Urinary bladder (tissue), 4 donors: ENCODE measurements around the gene PITPNB. TPM values are rescaled to one million over a fixed set of nuclear protein-coding genes. Genes with fewer than 3 reads are reported as not detected.
A peak's percentile ranks its signal among the peaks of the same experiment; 100 is the strongest.

Experiments
- DNase-seq: peaks from one replicate; pipeline ENCODE4 v3.0.0-alpha.2; 2015; ENCODE audit errors: extremely low spot score
- H3K27ac ChIP-seq: one replicate; pipeline ENCODE4 v1.5.1; 2013; ENCODE audit warnings: low read depth, mild to moderate bottlenecking, moderate library complexity
- H3K36me3 ChIP-seq: one replicate; pipeline ENCODE4 v1.6.1; 2013; ENCODE audit warnings: mild to moderate bottlenecking, moderate library complexity; ENCODE audit not compliant: insufficient read depth
- H3K4me1 ChIP-seq: one replicate; pipeline ENCODE4 v1.6.1; 2013; ENCODE audit warnings: mild to moderate bottlenecking, moderate library complexity; ENCODE audit not compliant: insufficient read depth
- H3K4me3 ChIP-seq: one replicate; pipeline ENCODE4 v1.5.1; 2013; ENCODE audit warnings: low read depth, low read length
- WGBS: extraction: QIAGEN DNeasy Blood & Tissue Kit; methylation state at CpG from one replicate; pipeline ENCODE4 v1.1.7; 2013; 5-methylcytosine and 5-hydroxymethylcytosine counted together
- polyA plus RNA-seq: library from polyadenylated mRNA; stranded (reverse); fragments of 200-250 nt; gene quantifications from one replicate; pipeline ENCODE4 v1.2.3, GENCODE V29; 2013
- total RNA-seq: library from RNA; depleted of rRNA; stranded (reverse); fragments of >200 nt; gene quantifications from one replicate; pipeline ENCODE4 v1.2.3, GENCODE V29; 2014
- donor health status: healthy with polysubstance abuse.
- donor health status: healthy.

PITPNB gene
- total and polyA plus RNA-seq, 2 donors = 70.7 to 82.8 TPM

- no peak overlapping the region for H3K27ac ChIP-seq
- peaks cover 2% of the 10 kb centered on the region for H3K36me3 ChIP-seq
These were observed 13.4 kb downstream of the PITPNB start for GRCh38 chr22:27905653-27906052.

DNA sequence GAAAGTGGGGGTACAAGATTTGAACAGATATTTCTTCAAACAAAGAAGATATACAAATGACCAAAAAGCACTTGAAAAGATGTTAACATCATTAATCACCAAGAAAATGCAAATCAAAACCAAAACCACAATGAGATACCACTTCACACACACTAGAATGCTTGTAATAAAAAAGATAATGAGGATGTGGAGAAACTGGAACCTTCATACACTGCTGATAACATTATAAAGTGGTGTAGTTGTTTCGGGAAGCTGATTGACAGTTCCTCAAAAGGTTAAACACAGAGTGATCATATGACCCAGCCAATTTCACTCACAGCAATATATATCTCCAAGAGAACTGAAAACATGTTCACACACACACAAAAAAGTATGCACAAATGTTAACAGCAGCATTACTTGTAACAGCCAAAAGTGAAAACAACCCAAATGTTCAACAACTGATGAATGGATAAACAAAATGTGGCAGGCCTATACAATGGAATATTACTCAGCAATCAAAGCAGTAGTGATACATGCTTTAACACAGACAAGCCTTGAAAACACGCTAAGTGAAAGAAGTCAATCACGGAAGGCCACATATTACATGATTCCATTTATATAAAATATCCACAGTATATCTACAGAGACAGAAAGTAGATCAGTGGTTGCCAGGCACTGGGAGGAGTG is 15.1 kb downstream of the PITPNB start:
- Histone ChIP-seq H3K36me3 (peaks cover 2% of the 10 kb centered on the region), H3K27ac (no peak overlapping the region), H3K4me1 (no peaks in the 10 kb centered on the region), H3K4me3 (no peak overlapping the region)
- whole genome bisulfite sequencing = 89% methylated on average over 3 of the region's 3 CpGs
- DNase-seq = no peak

More at GRCh38 chr22:27905653-27906052, 13.4 kb downstream of the PITPNB start:
- DNase-seq = no peak
- 72% methylated on average over 4 of the region's 4 CpGs for WGBS
- Histone ChIP-seq H3K4me3 (no peak overlapping the region), H3K4me1 (no peaks in the 10 kb centered on the region)

GRCh38 chr22:27900153-27900552 is 18.9 kb downstream of the PITPNB start:
- no peak overlapping the region for H3K4me3 ChIP-seq
- no peak overlapping the region for H3K27ac ChIP-seq
- WGBS = 97% methylated on average over 1 of the region's 1 CpG
- peaks cover 2% of the 10 kb centered on the region for H3K36me3 ChIP-seq
- H3K4me1 ChIP-seq = no peaks in the 10 kb centered on the region
- no peak for DNase-seq

DNA sequence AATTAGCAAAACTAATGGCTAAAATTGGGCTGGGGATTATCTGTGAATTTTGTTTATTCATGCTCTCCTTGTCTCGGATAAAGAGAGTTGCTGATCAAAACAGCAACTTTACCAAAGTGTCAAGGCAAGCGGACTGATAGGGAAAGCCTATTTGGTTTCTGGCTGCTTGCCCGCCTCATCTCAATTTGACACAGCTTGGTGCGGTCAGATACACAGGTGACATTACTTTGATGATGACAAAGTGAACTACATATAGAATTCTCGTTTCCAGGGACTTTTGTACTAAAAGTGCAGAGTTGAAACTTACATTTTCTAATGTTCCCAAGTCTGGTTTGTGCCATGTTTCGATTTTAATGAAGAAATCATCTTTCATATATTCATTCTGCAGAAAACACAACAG is 22.8 kb downstream of the PITPNB start:
- 88% methylated on average over 6 of the region's 6 CpGs for WGBS
- Histone ChIP-seq H3K4me1 (no peaks in the 10 kb centered on the region), H3K27ac (no peak overlapping the region), H3K36me3 (peaks cover 2% of the 10 kb centered on the region), H3K4me3 (no peak overlapping the region)
- DNase-seq = no peak

- H3K4me1 ChIP-seq = no peaks in the 10 kb centered on the region
- H3K27ac ChIP-seq = no peak overlapping the region
- DNase-seq = no peak
- H3K4me3 ChIP-seq = no peak overlapping the region
- WGBS = 82% methylated on average over 4 of the region's 4 CpGs
- peaks cover 2% of the 10 kb centered on the region for H3K36me3 ChIP-seq
These were observed 23.5 kb downstream of the PITPNB start for GRCh38 chr22:27895600-27895999.

- Histone ChIP-seq H3K4me3 (no peak overlapping the region), H3K27ac (no peak overlapping the region), H3K4me1 (no peaks in the 10 kb centered on the region), H3K36me3 (peaks cover 2% of the 10 kb centered on the region)
- WGBS = 71% methylated on average over 5 of the region's 5 CpGs
- DNase-seq = no peak
These were observed 26.2 kb downstream of the PITPNB start for GRCh38 chr22:27892811-27893210.

GRCh38 chr22:27892064-27892463 is 27.0 kb downstream of the PITPNB start:
- no peak for DNase-seq
- Histone ChIP-seq H3K27ac (no peak overlapping the region), H3K36me3 (peaks cover 2% of the 10 kb centered on the region), H3K4me3 (no peak overlapping the region), H3K4me1 (no peaks in the 10 kb centered on the region)
- WGBS = 81% methylated on average over 4 of the region's 4 CpGs

GRCh38 chr22:27888310-27888709 is 30.7 kb downstream of the PITPNB start:
- no peak overlapping the region for H3K4me3 ChIP-seq
- no peak for DNase-seq
- no peaks in the 10 kb centered on the region for H3K36me3 ChIP-seq
- H3K4me1 ChIP-seq = no peaks in the 10 kb centered on the region
- H3K27ac ChIP-seq = no peak overlapping the region
- 90% methylated on average over 1 of the region's 1 CpG for WGBS

GRCh38 chr22:27886843-27887151 is 32.3 kb downstream of the PITPNB start:
- no peaks in the 10 kb centered on the region for H3K4me1 ChIP-seq
- no peak overlapping the region for H3K27ac ChIP-seq
- no peaks in the 10 kb centered on the region for H3K36me3 ChIP-seq
- H3K4me3 ChIP-seq = no peak overlapping the region
- no peak for DNase-seq

GRCh38 chr22:27885977-27886842 is 32.8 kb downstream of the PITPNB start:
- Histone ChIP-seq H3K4me3 (no peak overlapping the region), H3K27ac (no peak overlapping the region), H3K4me1 (no peaks in the 10 kb centered on the region), H3K36me3 (no peaks in the 10 kb centered on the region)
- WGBS = 80% methylated on average over 3 of the region's 3 CpGs
- DNase-seq = no peak

- Histone ChIP-seq H3K4me3 (no peak overlapping the region), H3K4me1 (no peaks in the 10 kb centered on the region), H3K36me3 (no peaks in the 10 kb centered on the region), H3K27ac (no peak overlapping the region)
- no peak for DNase-seq
- WGBS = 71% methylated on average over 5 of the region's 5 CpGs
These were observed 35.3 kb downstream of the PITPNB start for GRCh38 chr22:27883656-27884350.

GRCh38 chr22:27882507-27883290 is 36.4 kb downstream of the PITPNB start:
- Histone ChIP-seq H3K36me3 (no peaks in the 10 kb centered on the region), H3K4me3 (no peak overlapping the region), H3K27ac (peak overlapping the region; percentile 45), H3K4me1 (no peaks in the 10 kb centered on the region)
- DNase-seq = no peak
- WGBS = 46% methylated on average over 6 of the region's 6 CpGs

GRCh38 chr22:27881421-27881820 is 37.6 kb downstream of the PITPNB start:
- Histone ChIP-seq H3K4me3 (no peak overlapping the region), H3K4me1 (no peaks in the 10 kb centered on the region), H3K27ac (peak overlapping the region; percentile 73), H3K36me3 (no peaks in the 10 kb centered on the region)
- no peak for DNase-seq
- WGBS = 19% methylated on average over 3 of the region's 3 CpGs
